Stimulated activated CD8-positive, alpha-beta memory T cell treated with anti-CD3 and anti-CD28 coated beads, Interleukin-4, amount 100 ng/mL, for 4 hours (primary cell): Measurements from ENCODE around the gene MSN.
"Not testable (repeated sequence)": the region's sequence is repeated elsewhere in the genome, so short reads cannot be mapped to it uniquely, and the experiment has no call there.

Experiments
- DNase-seq, 2 donors: peaks; one replicate each; pipeline ENCODE4 v3.0.0-alpha.2; 2020; ENCODE audit warnings: low read depth in 2 of 2, low spot score in 1 of 2

The MSN gene

DNA sequence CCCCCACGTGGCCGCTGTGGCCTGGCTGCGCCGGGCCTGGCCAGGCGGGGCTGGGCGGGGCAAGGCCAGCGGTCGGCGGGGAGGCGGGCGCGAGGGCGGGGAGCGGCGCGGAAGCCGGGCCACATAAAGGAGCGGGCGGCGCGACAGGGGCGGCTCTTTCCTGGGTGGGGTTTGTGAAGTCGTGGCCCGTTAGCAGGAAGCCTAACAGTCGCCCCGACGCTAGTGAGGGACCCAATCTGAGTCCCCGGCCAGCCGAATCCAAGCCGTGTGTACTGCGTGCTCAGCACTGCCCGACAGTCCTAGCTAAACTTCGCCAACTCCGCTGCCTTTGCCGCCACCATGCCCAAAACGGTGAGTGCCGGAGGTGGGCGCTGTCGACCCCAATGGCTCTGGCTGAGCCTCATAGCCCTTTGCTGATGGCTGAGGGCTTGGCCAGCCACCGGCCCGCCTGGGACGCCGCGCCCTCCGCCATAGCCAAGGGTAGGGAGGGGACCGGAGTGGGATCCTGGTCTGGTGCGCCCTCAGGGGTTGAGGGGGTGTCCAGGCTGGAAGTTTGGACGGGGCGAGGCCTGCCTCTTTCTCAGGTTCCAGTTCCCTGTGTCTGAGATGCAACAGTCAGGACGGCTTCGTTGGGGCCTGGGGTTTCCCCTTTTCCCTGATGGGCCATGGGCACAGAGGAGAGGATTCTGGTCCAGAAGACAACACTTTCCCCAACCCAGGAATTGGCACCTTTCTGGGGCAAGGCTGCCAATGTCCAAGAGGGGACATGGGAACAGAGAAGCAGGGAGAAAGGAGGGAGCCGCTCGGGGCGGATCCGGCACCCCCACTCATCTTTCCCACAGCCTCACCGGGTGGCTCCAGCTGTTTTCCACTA is at the start of gene MSN:
MSN (plus strand) TSS at position 152 of the 874 bp plus-strand sequence; CDS start at position 340, 188 bp downstream.
- DNase-seq, result peak; percentile 37 to 62

DNA sequence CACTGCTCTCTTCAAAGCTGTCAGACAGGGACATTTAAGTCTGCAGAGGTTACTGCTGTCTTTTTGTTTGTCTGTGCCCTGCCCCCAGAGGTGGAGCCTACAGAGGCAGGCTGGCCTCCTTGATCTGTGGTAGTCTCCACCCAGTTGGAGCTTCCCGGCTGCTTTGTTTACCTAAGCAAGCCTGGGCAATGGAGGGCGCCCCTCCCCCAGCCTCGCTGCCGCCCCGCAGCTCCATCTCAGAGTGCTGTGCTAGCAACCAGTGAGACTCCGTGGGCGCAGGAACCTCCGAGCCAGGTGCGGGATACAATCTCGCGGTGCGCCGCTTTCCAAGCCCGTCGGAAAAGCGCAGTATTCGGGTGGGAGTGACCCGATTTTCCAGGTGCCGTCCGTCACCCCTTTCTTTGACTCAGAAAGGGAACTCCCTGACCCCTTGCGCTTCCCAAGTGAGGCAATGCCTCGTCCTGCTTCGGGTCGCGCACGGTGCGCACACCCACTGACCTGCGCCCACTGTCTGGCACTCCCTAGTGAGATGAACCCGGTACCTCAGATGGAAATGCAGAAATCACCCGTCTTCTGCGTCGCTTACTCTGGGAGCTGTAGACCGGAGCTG is 47.3 kb upstream of the MSN start:
- DNase-seq, result not testable (repeated sequence)

DNA sequence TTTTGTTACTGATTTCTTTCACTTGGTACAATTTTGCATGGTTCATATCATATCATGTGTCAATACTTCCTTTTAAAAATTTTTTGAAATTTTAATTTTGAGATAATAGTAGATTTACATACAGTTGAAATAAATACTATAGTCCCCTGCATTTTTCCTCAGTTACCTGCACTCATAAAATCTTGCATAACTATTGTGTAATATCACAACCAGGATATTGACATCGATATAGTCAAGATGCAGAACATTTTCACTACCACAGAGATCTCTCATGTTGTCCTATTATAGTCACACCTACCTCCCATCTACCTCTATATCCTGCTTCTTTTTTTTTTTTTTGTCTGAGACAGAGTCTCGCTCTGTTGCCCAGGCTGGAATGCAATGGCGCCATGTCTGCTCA is 36.7 kb upstream of the MSN start:
- no peak for DNase-seq

DNA sequence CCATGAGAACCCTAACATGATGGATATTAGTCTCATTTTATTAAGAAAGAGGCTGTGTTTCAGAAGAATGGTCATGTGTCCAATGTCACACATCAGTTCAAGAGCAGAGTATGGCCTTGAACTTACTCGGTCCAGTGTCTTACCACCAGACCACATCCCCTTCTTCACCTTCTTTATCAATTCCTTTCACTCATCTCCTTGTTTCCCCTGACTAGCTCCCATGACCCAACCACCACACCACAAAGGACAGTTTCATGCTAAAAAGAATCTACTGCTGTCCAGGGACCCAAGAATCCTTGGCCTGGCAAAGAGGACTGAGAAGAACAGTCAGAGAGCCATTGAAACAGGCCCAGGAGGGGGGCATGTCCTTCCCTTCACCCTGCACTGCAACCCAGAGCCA is 33.6 kb upstream of the MSN start:
- no peak for DNase-seq

DNA sequence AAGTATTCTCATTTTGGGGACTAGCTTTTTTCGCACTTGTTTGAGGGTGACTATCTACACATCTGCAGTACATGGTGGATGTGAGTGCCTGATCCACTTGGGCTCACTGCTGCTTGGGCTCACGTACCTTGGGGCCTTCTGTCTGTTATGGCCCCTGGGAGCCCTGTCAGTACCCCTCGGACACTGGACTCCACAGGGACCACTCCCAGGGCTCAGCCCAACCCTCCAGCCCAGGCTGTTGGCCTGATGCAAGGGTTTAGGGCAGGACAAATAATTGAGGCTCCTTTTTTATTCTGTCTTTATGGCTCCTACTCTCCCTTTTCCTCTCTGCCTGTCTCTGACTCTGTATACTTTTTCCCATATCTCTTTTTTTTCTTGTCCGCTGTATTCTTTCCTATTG is 32.7 kb upstream of the MSN start:
- no peak for DNase-seq

DNA sequence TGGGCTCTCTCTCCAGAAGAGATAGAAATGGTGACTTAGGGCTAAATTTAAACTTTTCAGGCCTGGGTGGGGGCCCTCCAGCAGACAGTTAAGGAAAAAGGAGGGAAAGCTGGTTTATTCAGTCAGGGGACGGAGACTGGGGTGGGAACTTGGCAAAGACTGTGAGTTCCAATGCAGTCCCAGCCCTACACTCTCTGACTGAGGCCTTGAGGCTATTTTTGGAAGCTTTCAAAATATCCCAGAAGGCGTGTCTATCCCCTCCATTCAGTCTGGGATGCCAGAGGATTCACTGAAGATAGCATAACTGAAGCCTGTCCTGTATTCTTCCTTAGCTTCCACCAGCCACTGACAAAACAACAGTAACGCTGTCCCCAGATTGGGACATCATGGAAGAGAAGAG is 32.1 kb upstream of the MSN start:
- no peak for DNase-seq

DNA sequence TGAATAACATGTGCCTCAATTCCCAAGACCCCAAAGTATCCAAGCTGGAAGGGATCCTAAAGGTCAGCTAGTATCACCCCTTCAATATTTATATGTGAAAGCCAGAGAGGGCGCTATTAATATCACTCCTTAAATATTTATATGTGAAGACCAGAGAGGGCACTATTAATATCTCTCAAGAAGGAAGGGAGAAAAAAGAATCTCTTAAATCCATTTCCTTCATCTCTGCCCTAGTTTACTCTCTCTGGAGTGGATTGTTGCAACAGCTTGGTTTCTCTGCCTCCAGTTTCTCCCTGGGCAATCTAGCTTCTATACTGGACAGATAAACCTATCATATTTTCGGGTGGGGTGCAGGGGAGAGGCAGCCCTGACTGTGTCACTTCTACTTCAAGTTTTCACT is 31.6 kb upstream of the MSN start:
- DNase-seq, result no peak

DNA sequence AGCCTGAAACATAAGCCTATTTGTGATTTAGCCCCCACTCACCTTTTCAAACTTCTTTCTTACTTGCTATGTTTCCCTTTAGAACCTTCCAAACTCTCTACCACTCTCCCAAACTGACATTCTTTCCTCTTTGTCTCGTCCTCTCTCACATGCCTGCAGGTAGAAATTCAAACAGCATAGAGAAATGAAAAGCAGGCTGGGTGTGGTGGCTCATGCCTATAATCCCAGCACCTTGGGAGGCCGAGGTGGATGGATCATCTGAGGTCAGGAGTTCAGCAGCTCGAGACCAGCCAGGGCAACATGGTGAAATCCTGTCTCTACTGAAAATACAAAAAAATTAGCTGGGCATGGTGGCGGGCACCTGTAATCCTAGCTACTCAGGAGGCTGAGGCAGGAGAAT is 31.2 kb upstream of the MSN start:
- not testable (repeated sequence) for DNase-seq

DNA sequence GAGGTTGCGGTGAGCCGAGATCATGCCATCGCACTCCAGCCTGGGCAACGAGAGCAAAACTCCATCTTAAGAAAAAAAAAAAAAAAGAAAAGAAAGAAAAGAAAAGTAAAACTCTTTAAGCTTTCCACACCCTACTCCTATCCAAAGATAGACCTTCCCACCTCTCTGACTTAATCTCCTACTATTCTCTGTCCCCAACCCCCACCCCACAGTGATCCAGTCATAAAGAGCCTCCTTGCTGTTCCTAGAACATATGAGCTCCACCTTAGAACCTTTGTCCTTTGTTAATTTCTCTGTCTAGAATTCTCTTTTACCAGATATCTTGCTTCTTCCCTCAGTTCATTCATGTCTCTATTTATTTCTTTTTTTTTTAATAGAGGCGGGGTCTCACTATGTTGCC is 30.1 kb upstream of the MSN start:
- DNase-seq, result no peak

DNA sequence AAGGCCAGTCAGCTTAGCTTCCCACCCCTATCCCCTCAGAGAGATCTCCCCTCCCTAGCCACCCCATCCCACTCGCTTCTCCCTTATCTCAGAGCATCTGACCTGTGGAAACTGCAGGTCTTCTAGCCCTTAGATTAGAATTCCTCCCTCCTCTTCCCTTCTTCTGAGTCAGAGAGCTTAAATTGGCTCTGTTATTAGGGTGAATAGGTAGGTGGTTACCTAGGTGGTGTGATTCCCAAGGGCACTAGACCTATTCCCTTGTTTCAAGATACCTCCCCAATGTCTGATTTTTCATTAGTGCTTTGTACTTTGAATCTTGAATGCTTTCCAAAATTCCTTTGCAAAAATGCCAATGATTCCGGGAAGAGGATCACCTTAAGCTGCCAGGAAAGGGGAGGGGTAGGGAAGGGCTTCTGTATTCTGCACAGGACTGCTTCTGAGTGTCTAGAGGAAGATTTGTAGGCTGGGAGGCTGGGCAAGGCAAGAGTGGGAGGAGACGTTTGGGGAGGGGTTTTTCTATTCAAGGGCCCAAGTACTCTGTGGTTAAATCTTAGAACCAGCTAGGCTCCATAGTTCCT is 24.5 kb upstream of the MSN start:
- no peak for DNase-seq

DNA sequence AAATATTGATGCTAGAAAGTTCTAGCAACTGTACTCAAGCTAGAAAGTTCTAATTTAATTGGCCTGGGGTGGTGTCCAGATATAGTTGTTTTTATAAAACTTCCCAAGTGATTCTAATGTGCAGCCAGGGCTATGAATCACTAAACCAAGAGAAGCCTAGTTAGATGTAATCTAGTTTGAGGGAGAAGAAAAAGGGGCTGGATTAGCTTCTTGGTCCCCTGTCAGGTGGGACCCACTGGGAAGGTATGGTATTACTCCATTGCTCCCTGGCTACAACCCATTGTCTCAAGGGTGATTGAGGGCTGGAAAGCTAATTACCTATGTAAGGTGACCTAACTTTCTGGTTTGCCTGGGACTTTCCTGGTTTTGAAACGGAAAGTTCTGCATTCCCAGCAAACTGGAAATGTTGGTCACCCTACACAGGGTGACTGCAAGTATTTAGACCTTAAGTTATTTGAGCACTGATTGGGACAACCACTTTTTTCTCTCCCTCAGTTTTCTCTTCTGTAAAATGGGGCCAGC is 23.9 kb upstream of the MSN start:
- no peak for DNase-seq

DNA sequence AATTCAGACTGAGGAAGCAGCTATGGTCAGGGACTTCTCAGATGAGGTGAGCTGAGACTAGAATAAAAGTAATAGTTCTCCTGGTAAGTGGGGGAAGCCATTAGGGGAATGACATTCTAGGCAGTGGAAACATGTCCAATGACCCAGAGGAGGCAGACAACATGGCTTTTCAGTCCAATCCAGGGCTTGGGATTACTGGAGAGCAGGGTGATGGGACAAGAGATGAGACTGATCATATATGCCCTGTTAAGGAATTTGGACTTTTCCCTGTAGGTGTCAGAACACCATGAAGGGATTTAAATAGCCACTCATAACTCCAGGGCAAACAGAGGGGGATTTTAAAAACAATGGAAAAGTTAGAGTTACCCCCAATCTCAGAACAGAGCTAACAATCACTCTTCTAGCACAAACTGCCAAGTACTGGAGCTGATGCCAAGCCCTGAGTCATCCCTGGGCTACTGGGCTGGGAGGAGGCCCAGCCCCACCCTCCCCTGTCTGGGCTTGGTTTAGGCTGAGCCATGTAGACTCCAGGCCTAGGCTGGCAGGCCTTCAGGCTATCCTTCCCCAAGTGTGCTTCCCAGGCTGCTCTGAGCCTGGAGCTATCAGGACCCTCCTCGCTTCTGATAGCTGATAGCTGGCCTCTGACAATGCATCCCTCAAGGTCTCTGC is 22.7 kb upstream of the MSN start:
- no peak for DNase-seq

DNA sequence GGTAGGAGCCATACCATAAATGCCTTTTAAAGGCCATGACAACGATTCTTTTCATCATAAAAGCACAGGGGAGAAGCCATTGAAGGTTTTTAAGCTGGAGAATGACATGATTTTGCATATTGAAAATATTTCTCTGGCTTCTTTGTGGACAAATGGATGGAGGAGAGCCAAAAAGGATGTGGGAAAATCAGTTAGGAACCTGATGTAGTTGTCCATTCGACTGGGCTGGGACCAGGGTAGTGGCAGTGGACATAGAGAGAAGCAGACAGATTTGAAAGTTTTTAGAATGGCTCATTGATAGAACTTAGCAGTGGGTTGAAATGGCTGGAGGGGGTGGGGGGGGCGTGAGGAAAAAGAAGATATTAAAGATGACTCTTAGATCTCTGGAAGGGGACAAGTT is 19.7 kb upstream of the MSN start:
- no peak for DNase-seq

DNA sequence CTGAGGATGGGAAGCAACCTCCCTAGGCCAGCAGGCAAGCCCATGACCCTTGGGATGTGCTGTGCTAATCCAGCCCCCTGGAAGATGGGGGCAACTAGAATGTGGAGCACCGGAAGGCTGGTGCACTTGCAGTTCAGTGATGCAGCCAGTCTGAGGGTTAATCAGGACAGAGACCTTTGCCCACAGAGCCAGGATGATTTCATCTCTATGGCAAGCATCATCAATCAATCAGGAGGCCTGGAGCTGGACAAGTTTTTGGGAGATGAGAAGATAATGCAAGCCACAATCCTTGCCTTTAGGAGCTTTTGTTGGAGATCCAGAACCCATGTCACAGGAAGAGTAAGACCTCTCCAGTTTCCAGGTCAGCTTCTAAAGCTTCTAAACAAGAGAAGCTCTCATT is 15.4 kb upstream of the MSN start:
- DNase-seq, result no peak

DNA sequence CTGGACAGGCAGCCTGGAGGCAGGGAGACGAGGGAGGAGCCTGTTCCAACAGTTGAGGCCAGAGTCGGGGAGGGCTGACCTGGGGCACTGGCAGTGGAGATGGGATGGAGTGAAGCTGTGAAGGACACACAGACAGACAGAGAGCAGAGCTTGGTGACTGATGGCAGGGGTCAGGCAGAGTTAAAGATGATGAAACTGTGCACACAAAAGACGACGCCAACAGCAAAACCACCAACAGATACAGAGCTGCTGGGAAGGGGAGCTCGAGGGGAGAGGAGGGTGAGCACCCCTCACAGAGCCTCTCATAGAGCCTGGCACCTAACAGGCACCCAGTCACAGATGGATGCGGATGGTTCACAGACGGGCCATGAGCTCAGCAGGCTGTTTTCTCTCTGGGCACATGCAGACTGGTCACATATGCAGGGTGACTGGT is 10.4 kb upstream of the MSN start:
- DNase-seq, result not testable (repeated sequence)

DNA sequence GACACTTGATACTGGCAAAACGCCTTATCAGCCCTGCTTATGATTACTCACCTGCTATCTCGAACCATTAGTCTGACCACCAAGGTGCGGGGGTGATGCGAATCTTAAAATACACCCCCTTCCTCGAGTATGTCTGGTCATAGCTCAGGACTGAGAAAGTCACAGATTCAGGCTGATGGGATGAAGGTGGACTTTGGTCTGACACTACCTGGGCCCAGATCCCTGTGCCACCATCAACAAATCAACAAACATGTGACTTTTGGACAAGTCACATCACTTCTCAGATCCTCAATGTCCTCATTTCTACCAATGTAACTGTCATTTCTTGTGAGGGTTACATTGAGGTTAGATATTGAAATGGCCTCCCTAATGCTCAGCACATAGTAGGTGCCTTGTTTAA is 9.8 kb upstream of the MSN start:
- DNase-seq, result no peak

DNA sequence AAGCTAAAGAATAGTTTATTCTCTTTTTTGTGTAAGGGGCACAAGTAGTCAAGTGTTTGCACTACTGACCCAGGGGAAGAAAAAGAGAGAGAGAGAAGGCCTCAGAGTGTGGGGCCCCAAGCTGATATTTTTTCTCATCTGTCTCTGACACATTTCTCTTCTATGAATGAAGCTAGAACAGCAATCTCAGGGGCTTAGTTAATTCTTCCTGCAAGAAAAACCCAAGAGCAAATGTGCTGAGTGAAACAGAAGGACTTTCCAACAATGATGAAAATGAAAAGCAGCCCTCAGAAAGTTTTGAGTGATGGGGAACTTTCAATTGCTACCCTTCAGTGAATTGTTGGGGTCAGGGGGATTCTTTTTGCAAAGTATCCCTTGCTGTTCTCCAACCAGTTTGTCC is 9.2 kb upstream of the MSN start:
- no peak for DNase-seq

DNA sequence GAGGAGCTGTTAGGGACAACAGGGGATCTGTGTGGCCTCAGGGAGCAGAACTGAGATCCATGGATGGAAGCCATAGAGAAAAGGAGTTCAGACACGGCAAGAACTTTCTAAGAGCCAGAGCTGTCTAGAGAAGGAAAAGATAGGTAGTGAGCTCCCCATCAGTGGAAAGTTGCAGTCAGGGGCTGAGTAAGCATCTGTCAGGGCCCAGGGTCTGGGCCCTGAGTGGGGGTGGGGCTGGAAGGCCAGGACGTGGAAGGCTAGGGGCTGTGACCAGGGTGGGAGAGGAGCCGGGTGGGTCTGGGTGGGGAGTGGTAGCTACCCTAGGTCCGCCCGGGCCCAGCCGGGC is 324 bp upstream of the MSN start:
- DNase-seq, result no peak

DNA sequence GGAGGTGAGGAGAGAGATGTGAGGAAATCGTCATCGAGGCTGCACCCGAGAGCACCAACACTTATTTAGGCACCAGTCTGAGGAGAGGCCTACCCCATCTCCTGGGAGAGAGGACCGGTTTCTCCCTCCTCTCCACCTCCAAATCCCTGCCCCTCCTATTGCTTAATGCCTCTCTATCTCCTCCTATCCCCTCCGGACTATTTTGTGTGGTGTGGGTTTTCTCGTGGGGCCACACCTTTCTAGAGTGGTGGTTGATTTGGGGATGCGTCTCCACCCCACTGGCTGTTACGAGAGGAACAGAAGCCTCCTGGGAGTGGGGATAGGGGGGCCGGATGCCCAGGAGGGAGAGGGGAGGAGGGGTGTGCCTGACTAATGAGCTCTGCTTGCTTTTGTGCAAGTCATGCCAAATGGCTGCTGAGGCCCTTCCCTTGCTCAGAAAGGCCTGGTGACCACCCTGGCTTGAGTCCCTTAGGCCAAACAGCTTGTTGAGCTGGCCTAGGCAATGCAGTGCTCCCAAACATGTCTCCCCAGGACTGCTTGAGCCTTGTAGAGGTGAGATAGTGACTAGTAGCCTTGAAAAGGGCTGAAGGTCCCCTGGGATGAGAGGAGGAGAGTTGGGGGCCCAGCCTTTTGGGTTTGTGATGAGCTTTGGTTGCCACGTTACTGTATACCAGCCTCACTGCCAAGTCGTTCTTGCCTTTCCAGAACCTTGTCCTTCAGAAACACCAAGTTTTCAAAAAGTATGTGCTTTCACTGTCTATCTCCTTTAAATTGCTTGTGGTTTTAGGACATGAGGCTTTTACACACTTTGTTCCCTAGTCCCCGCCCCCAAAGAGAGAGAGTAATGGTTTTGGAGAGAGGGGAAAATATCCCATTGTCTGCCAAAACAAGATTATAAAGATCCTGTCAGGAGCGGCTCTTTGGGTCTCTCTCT is 1.2 kb downstream of the MSN start:
- DNase-seq, result no peak

DNA sequence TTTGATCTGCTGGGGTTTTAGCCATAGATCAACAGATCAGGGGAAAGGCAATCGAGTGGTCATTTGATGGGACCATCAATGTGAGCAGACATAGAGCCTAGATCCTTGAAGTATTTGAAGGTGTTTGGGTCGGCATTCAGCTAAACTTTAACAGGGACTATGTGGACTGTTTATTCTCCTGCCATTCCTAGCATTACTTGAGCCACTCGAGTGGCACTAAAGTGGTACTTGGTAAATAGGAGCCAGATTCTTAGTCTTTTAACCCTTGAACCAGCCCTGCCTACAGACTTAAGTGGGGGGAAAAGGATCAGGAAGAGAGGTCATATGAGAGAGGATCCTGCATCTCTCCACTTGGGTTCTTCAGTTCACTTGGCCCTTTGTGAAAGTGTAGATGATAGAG is 3.8 kb downstream of the MSN start:
- no peak for DNase-seq

DNA sequence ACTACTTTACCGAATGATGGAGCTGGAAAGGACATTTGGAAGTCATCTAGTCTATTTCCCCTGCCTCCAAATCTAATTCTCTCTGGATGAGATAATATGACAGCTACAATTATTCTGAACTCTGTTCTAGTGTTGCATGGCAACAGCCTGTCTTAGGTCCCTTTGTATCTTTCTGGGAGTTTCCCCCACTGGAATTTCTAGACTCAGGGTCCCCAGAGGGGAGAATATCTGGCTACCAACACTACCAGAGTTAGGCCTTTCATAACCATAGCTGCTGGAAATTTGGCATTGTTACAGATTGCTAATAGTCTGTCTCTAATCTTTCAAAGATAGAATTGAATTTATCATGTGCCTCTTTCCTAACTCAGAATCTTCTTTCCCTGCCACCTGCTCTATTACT is 4.5 kb downstream of the MSN start:
- DNase-seq, result no peak
